ENCODE measurements around the gene SLC30A1.
A peak's percentile ranks its signal among the peaks of the same experiment; 100 is the strongest.
"Not testable (repeated sequence)": the region's sequence is repeated elsewhere in the genome, so short reads cannot be mapped to it uniquely, and the experiment has no call there.

Gene SLC30A1

GRCh38 chr1:211583011-211583992 lies 4.3 kb upstream of the SLC30A1 start:
- DNase-seq (ENCODE audit: low read depth): no peak

- DNase-seq (ENCODE audit: low read depth): peak; percentile 74
Measured at GRCh38 chr1:211581526-211581925, 2.6 kb upstream of the SLC30A1 start.

GRCh38 chr1:211580303-211580687 lies 1.3 kb upstream of the SLC30A1 start:
- DNase-seq (ENCODE audit: low read depth): no peak

- no peak for DNase-seq (ENCODE audit: low read depth)
Measured at GRCh38 chr1:211579440-211580302, 710 bp upstream of the SLC30A1 start.

GRCh38 chr1:211577819-211578639 lies 932 bp downstream of the SLC30A1 start:
- peak; percentile 70 for DNase-seq (ENCODE audit: low read depth)

- DNase-seq (ENCODE audit: low read depth): no peak
Measured at GRCh38 chr1:211577277-211577818, 1.6 kb downstream of the SLC30A1 start.

- no peak for DNase-seq (ENCODE audit: low read depth)
Measured at GRCh38 chr1:211576717-211577116, 2.2 kb downstream of the SLC30A1 start.

GRCh38 chr1:211574705-211575104 lies 4.3 kb downstream of the SLC30A1 start:
- peak; percentile 29 for DNase-seq (ENCODE audit: low read depth)

GRCh38 chr1:211571998-211572397 lies 7.0 kb downstream of the SLC30A1 start:
- no peak for DNase-seq (ENCODE audit: low read depth)

- not testable (repeated sequence) for DNase-seq (ENCODE audit: low read depth)
Measured at GRCh38 chr1:211570378-211570777, 8.6 kb downstream of the SLC30A1 start.

- DNase-seq (ENCODE audit: low read depth): no peak
Measured at GRCh38 chr1:211566431-211567025, 12.4 kb downstream of the SLC30A1 start.

GRCh38 chr1:211564084-211564483 lies 14.9 kb downstream of the SLC30A1 start:
- DNase-seq (ENCODE audit: low read depth): no peak

- DNase-seq (ENCODE audit: low read depth): no peak
Measured at GRCh38 chr1:211559222-211560010, 19.5 kb downstream of the SLC30A1 start.

GRCh38 chr1:211557894-211558625 lies 20.9 kb downstream of the SLC30A1 start:
- DNase-seq (ENCODE audit: low read depth): no peak

- no peak for DNase-seq (ENCODE audit: low read depth)
Measured at GRCh38 chr1:211553549-211553948, 25.4 kb downstream of the SLC30A1 start.

- DNase-seq (ENCODE audit: low read depth): peak; percentile 94
Measured at GRCh38 chr1:211551638-211552460, 27.1 kb downstream of the SLC30A1 start.

GRCh38 chr1:211549092-211549711 lies 29.8 kb downstream of the SLC30A1 start:
- no peak for DNase-seq (ENCODE audit: low read depth)
